PC-9 (cell line): ENCODE measurements around the gene ADAP1. TPM values are rescaled to one million over a fixed set of nuclear protein-coding genes. Genes with fewer than 3 reads are reported as not detected.

Source experiments
- BruUV-seq: library from RNA; stranded (reverse); fragments of 400-500 nt; replicated peaks from 2 replicates; lab custom pipeline; 2021; lab: Mats Ljungman, UMichigan
- CTCF ChIA-PET: fragments of 300-600 bp; sonication (Branson Sonifier 250); formaldehyde crosslinking; loops from one replicate; lab custom pipeline; 2022; ENCODE audit warnings: antibody characterized with exemption; lab: Charles Lee
- POLR2A ChIA-PET: fragments of 300-600 bp; sonication (Branson Sonifier 250); formaldehyde crosslinking; loops from one replicate; lab custom pipeline; 2022; ENCODE audit warnings: antibody characterized with exemption; ENCODE audit not compliant: unreplicated experiment; lab: Charles Lee
- DNase-seq, 2 experiments: peaks; one replicate each; pipeline versions ENCODE4 v3.0.0 to v3.0.0-alpha.2; 2015 to 2022; ENCODE audit warnings: mixed read lengths in 1 of 2
- H2AFZ ChIP-seq: fragments of 200-600 bp; sonication (generic); 2 replicates; pipeline ENCODE4 v1.8.1; 2017; ENCODE audit warnings: antibody characterized with exemption
- H3F3A ChIP-seq: fragments of 200-600 bp; sonication (generic); 2 replicates; pipeline ENCODE4 v1.8.1; 2017; ENCODE audit warnings: antibody characterized with exemption, mild to moderate bottlenecking, low read depth; ENCODE audit not compliant: insufficient read depth
- H3K27ac ChIP-seq: fragments of 200-600 bp; sonication (generic); 2 replicates; pipeline ENCODE4 v1.6.1; 2016; ENCODE audit warnings: mixed run types
- H3K27me3 ChIP-seq: fragments of 200-600 bp; sonication (generic); 2 replicates; pipeline ENCODE4 v1.6.1; 2016; ENCODE audit warnings: low read depth, mixed run types; ENCODE audit not compliant: insufficient read depth
- H3K36me3 ChIP-seq: fragments of 200-600 bp; sonication (generic); 2 replicates; pipeline ENCODE4 v1.6.1; 2016; ENCODE audit warnings: low read depth, mixed run types
- H3K4me1 ChIP-seq: fragments of 200-600 bp; sonication (generic); replicated peaks from 2 replicates; pipeline ENCODE4 v1.6.1; 2016; ENCODE audit warnings: mixed run types; ENCODE audit not compliant: insufficient read depth
- H3K4me2 ChIP-seq: fragments of 200-600 bp; sonication (generic); 2 replicates; pipeline ENCODE4 v1.6.1; 2017; ENCODE audit warnings: mixed run types
- H3K4me3 ChIP-seq: fragments of 200-600 bp; sonication (generic); 2 replicates; pipeline ENCODE4 v1.6.1; 2016; ENCODE audit warnings: mixed run types
- H3K79me2 ChIP-seq: fragments of 200-600 bp; sonication (generic); 2 replicates; pipeline ENCODE4 v1.6.1; 2017; ENCODE audit warnings: low read depth, mixed run types
- H3K9me2 ChIP-seq: fragments of 200-600 bp; sonication (generic); 2 replicates; pipeline ENCODE4 v1.8.1; 2017; ENCODE audit warnings: mild to moderate bottlenecking; ENCODE audit not compliant: insufficient read depth
- H3K9me3 ChIP-seq: fragments of 200-600 bp; sonication (generic); 2 replicates; pipeline ENCODE4 v1.8.1; 2016; ENCODE audit warnings: low read depth; ENCODE audit not compliant: insufficient read depth
- H4K20me1 ChIP-seq: fragments of 200-600 bp; sonication (generic); 2 replicates; pipeline ENCODE4 v1.8.1; 2017; ENCODE audit not compliant: insufficient read depth
- EZH2 ChIP-seq: fragments of 200-600 bp; sonication (generic); IDR thresholded peaks from 2 replicates; pipeline ENCODE4 v1.8.0; 2017; ENCODE audit warnings: antibody characterized with exemption, low read depth
- intact Hi-C: fragments of 100-400 bp; cut with micrococcal nuclease; formaldehyde crosslinking; loops from one replicate; pipeline ENCODE4 v1.10.0; 2022; ENCODE audit not compliant: unreplicated experiment
- total RNA-seq: library from RNA; stranded (reverse); gene quantifications from 2 replicates; pipeline ENCODE4 v1.2.3, GENCODE V29; 2021
- TF ChIP-seq, protein P1 (sequence below): fragments of 200-600 bp; sonication (generic); conservative IDR thresholded peaks from 2 replicates; pipeline ENCODE4 v1.6.1; 2017; ENCODE audit warnings: mixed run types, antibody characterized with exemption, mild to moderate bottlenecking, moderate library complexity

The ADAP1 gene
- total RNA-seq, 1 experiment from 2014 or later, result 73.9 TPM

DNA sequence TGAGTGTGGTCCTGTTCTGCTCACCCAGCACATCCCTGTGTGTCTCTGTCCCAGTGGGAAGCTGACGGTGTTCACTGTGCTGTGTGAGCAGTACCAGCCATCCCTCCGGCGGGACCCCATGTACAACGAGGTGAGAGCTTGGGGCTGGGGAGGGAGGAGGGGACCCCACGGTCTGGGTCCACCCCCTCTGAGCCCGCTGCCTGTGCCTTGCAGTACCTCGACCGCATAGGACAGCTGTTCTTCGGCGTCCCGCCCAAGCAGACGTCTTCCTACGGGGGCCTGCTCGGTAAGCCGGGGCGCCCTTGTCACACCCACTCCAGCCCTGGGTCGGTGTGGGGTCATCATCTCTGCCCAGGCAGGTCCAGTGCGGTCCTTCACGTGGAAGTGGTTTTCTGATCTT lies 60.8 kb downstream of the ADAP1 start:
- TF ChIP-seq, protein P1, sequence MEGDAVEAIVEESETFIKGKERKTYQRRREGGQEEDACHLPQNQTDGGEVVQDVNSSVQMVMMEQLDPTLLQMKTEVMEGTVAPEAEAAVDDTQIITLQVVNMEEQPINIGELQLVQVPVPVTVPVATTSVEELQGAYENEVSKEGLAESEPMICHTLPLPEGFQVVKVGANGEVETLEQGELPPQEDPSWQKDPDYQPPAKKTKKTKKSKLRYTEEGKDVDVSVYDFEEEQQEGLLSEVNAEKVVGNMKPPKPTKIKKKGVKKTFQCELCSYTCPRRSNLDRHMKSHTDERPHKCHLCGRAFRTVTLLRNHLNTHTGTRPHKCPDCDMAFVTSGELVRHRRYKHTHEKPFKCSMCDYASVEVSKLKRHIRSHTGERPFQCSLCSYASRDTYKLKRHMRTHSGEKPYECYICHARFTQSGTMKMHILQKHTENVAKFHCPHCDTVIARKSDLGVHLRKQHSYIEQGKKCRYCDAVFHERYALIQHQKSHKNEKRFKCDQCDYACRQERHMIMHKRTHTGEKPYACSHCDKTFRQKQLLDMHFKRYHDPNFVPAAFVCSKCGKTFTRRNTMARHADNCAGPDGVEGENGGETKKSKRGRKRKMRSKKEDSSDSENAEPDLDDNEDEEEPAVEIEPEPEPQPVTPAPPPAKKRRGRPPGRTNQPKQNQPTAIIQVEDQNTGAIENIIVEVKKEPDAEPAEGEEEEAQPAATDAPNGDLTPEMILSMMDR, result no peak
- no peak for TF ChIP-seq EZH2
- no peak overlapping the region for H3K4me2 ChIP-seq
- no peaks in the 10 kb centered on the region for H3K9me3 ChIP-seq
- no peaks in the 10 kb centered on the region for H3K9me2 ChIP-seq
- H3K36me3 ChIP-seq, result peaks cover 23% of the 10 kb centered on the region
- BruUV-seq, result no TSS peak
- H3K27ac ChIP-seq, result no peak overlapping the region
- H3F3A ChIP-seq, result peaks cover 26% of the 10 kb centered on the region; the same call in 1 of the 2 replicates
- DNase-seq, result no peak
- no peaks in the 10 kb centered on the region for H3K27me3 ChIP-seq
- ChIA-PET CTCF (no interaction called here), POLR2A (no interaction called here)
- H3K4me1 ChIP-seq, result no peaks in the 10 kb centered on the region
- peaks cover 29% of the 10 kb centered on the region for H4K20me1 ChIP-seq
- no peak overlapping the region for H3K4me3 ChIP-seq
- H2AFZ ChIP-seq, result no peak overlapping the region
- H3K79me2 ChIP-seq, result peaks cover 7% of the 10 kb centered on the region; the same call in 1 of the 2 replicates
- intact Hi-C loops, result no loop called here

- POLR2A ChIA-PET, result no interaction called here
Measured at GRCh38 chr7:892648-893593, 61.6 kb downstream of the ADAP1 start.

DNA sequence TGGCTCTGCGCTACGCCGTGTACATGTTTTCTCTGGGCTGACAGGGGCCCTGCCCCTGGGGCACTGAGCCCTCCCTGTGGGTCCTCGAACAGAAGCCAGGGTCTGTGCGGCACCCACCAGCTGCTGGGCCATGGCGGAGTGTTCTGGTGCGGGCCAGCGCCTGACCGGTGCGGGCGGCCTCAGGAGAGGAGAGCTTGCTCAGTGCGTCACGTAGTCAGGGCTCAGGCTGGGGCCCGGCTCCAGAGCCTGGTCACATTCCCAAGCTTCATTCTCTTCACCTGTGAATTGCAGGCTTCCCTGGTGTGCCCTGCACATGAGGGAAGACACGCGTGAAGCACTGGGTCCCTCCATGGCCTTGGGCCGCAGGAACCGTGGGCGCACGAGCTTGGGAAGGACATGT lies 62.7 kb downstream of the ADAP1 start:
- Histone ChIP-seq H3K4me2 (no peak overlapping the region), H3K9me3 (no peaks in the 10 kb centered on the region), H3K79me2 (peaks cover 26% of the 10 kb centered on the region), H3K27me3 (no peaks in the 10 kb centered on the region), H4K20me1 (peaks cover 47% of the 10 kb centered on the region), H3K27ac (no peak overlapping the region), H3K4me3 (no peak overlapping the region), H3F3A (peaks cover 26% of the 10 kb centered on the region; the same call in 1 of the 2 replicates), H2AFZ (no peak overlapping the region), H3K4me1 (no peaks in the 10 kb centered on the region), H3K9me2 (no peaks in the 10 kb centered on the region), H3K36me3 (peaks cover 33% of the 10 kb centered on the region)
- ChIA-PET POLR2A (no interaction called here), CTCF (no interaction called here)
- no TSS peak for BruUV-seq
- intact Hi-C loops, result no loop called here
- DNase-seq, result no peak
- no peak for TF ChIP-seq EZH2
- TF ChIP-seq, protein P1, result no peak

More at GRCh38 chr7:892648-893593, 61.6 kb downstream of the ADAP1 start:
- no peak overlapping the region for H3K4me2 ChIP-seq
- H3K36me3 ChIP-seq, result peaks cover 29% of the 10 kb centered on the region
- H3F3A ChIP-seq, result peaks cover 26% of the 10 kb centered on the region; the same call in 1 of the 2 replicates
- H3K9me2 ChIP-seq, result no peaks in the 10 kb centered on the region
- no TSS peak for BruUV-seq
- H3K27me3 ChIP-seq, result no peaks in the 10 kb centered on the region
- H3K9me3 ChIP-seq, result no peaks in the 10 kb centered on the region
- no peak for TF ChIP-seq EZH2
- TF ChIP-seq, protein P1, result no peak
- intact Hi-C loops, result no loop called here
- H3K79me2 ChIP-seq, result peaks cover 15% of the 10 kb centered on the region
- no peak overlapping the region for H2AFZ ChIP-seq
- no peak for DNase-seq
- peaks cover 35% of the 10 kb centered on the region for H4K20me1 ChIP-seq
- H3K4me1 ChIP-seq, result no peaks in the 10 kb centered on the region
- no peak overlapping the region for H3K4me3 ChIP-seq
- H3K27ac ChIP-seq, result no peak overlapping the region
- CTCF ChIA-PET, result no interaction called here
